Measurements from ENCODE around the gene COBL.

Gene COBL

GRCh38 chr7:51161937-51162336 lies 154.7 kb downstream of the COBL start:
- no peak for DNase-seq (ENCODE audit: extremely low spot score, insufficient read length, low read depth)

GRCh38 chr7:51160990-51161615 lies 155.5 kb downstream of the COBL start:
- peak; percentile 12 for FAIRE-seq
- no peak for DNase-seq (ENCODE audit: extremely low spot score, insufficient read length, low read depth)

More at GRCh38 chr7:51161937-51162336, 154.7 kb downstream of the COBL start:
- no peak for FAIRE-seq

- DNase-seq (ENCODE audit: extremely low spot score, insufficient read length, low read depth) (no peak), FAIRE-seq (no peak)
Observed at GRCh38 chr7:51160411-51160810, 156.2 kb downstream of the COBL start.

GRCh38 chr7:51158742-51159445 lies 157.7 kb downstream of the COBL start:
- no peak for FAIRE-seq
- no peak for DNase-seq (ENCODE audit: extremely low spot score, insufficient read length, low read depth)

- FAIRE-seq: no peak
- no peak for DNase-seq (ENCODE audit: extremely low spot score, insufficient read length, low read depth)
Observed at GRCh38 chr7:51158211-51158610, 158.4 kb downstream of the COBL start.

GRCh38 chr7:51154201-51154600 lies 162.4 kb downstream of the COBL start:
- DNase-seq (ENCODE audit: extremely low spot score, insufficient read length, low read depth) (no peak), FAIRE-seq (no peak)

- DNase-seq (ENCODE audit: extremely low spot score, insufficient read length, low read depth): no peak
- no peak for FAIRE-seq
Observed at GRCh38 chr7:51152706-51153200, 163.9 kb downstream of the COBL start.

GRCh38 chr7:51151455-51151854 lies 165.2 kb downstream of the COBL start:
- DNase-seq (ENCODE audit: extremely low spot score, insufficient read length, low read depth) (no peak), FAIRE-seq (no peak)

- no peak for DNase-seq (ENCODE audit: extremely low spot score, insufficient read length, low read depth)
- FAIRE-seq: no peak
Observed at GRCh38 chr7:51150193-51150592, 166.4 kb downstream of the COBL start.

- DNase-seq (ENCODE audit: extremely low spot score, insufficient read length, low read depth): no peak
- FAIRE-seq: no peak
Observed at GRCh38 chr7:51148216-51148615, 168.4 kb downstream of the COBL start.

- FAIRE-seq: no peak
- no peak for DNase-seq (ENCODE audit: extremely low spot score, insufficient read length, low read depth)
Observed at GRCh38 chr7:51146816-51147586, 169.6 kb downstream of the COBL start.

- no peak for DNase-seq (ENCODE audit: extremely low spot score, insufficient read length, low read depth)
- no peak for FAIRE-seq
Observed at GRCh38 chr7:51144178-51144577, 172.4 kb downstream of the COBL start.

- DNase-seq (ENCODE audit: extremely low spot score, insufficient read length, low read depth) (no peak), FAIRE-seq (no peak)
Observed at GRCh38 chr7:51142741-51143385, 173.7 kb downstream of the COBL start.

- DNase-seq (ENCODE audit: extremely low spot score, insufficient read length, low read depth): no peak
- FAIRE-seq: no peak
Observed at GRCh38 chr7:51141451-51142003, 175.1 kb downstream of the COBL start.

GRCh38 chr7:51140199-51141164 lies 176.1 kb downstream of the COBL start:
- no peak for DNase-seq (ENCODE audit: extremely low spot score, insufficient read length, low read depth)

GRCh38 chr7:51139796-51140195 lies 176.8 kb downstream of the COBL start:
- no peak for FAIRE-seq
- DNase-seq (ENCODE audit: extremely low spot score, insufficient read length, low read depth): no peak

More at GRCh38 chr7:51140199-51141164, 176.1 kb downstream of the COBL start:
- FAIRE-seq: no peak

- FAIRE-seq (no peak), DNase-seq (ENCODE audit: extremely low spot score, insufficient read length, low read depth) (no peak)
Observed at GRCh38 chr7:51138123-51139085, 178.2 kb downstream of the COBL start.

- FAIRE-seq: no peak
- no peak for DNase-seq (ENCODE audit: extremely low spot score, insufficient read length, low read depth)
Observed at GRCh38 chr7:51135576-51135975, 181.0 kb downstream of the COBL start.
